OCI-LY3 (cell line): ENCODE results near the gene PIM3.

Experiments
- H2AFZ ChIP-seq: fragments of 200-600, 300-600 bp; shearing (Covaris generic); 2 replicates; pipeline ENCODE4 v1.6.0; 2014; ENCODE audit warnings: antibody characterized with exemption, low read depth, low read length
- H3K27ac ChIP-seq: fragments of 200-600, 300-600 bp; sonication (generic); 2 replicates; pipeline ENCODE4 v1.5.1; 2014; ENCODE audit warnings: mild to moderate bottlenecking, low read length, moderate library complexity, mixed read lengths
- H3K27me3 ChIP-seq: fragments of 200-600, 300-600 bp; sonication (generic); 2 replicates; pipeline ENCODE4 v1.6.1; 2014; ENCODE audit warnings: low read depth, low read length, mixed read lengths
- H3K36me3 ChIP-seq: fragments of 200-600, 300-600 bp; sonication (generic); replicated peaks from 2 replicates; pipeline ENCODE3; 2014; ENCODE audit warnings: low read depth, low read length, mixed read lengths
- H3K4me1 ChIP-seq: fragments of 300-600, 200-600 bp; sonication (generic); 2 replicates; pipeline ENCODE4 v1.6.1; 2014; ENCODE audit warnings: low read length, mixed read lengths
- H3K4me2 ChIP-seq: fragments of 200-600, 300-600 bp; sonication (generic); 2 replicates; pipeline ENCODE4 v1.6.1; 2014; ENCODE audit warnings: low read length, mixed read lengths
- H3K4me3 ChIP-seq: fragments of 300-600, 200-600 bp; sonication (generic); 2 replicates; pipeline ENCODE4 v1.5.1; 2014; ENCODE audit warnings: antibody characterized with exemption, mild to moderate bottlenecking, low read length, moderate library complexity
- H3K79me2 ChIP-seq: fragments of 300-600, 200-600 bp; shearing (Covaris generic); 2 replicates; pipeline ENCODE4 v1.6.1; 2014; ENCODE audit warnings: mild to moderate bottlenecking, low read length, mixed read lengths
- H3K9ac ChIP-seq: fragments of 300-600, 200-600 bp; shearing (Covaris generic); 2 replicates; pipeline ENCODE4 v1.6.0; 2014; ENCODE audit warnings: mild to moderate bottlenecking, low read length, moderate library complexity
- H3K9me3 ChIP-seq: fragments of 200-600, 300-600 bp; shearing (Covaris generic); 2 replicates; pipeline ENCODE4 v1.6.1; 2014; ENCODE audit warnings: low read length, mixed read lengths; ENCODE audit not compliant: insufficient read depth
- H4K20me1 ChIP-seq: fragments of 200-600, 300-600 bp; sonication (generic); 2 replicates; pipeline ENCODE4 v1.6.1; 2016; ENCODE audit warnings: low read length, mixed read lengths; ENCODE audit not compliant: insufficient read depth
- CTCF ChIP-seq: fragments of 200-600, 300-600 bp; sonication (generic); IDR thresholded peaks from 2 replicates; pipeline ENCODE4 v1.5.1; 2014; ENCODE audit warnings: antibody characterized with exemption, low read length, low read depth
- EZH2phosphoT487 ChIP-seq: fragments of 200-600 bp; shearing (Covaris generic); IDR thresholded peaks from 2 replicates; pipeline ENCODE4 v1.6.1; 2018; ENCODE audit warnings: antibody characterized with exemption, mixed run types, low read depth

The PIM3 gene

GRCh38 chr22:49941507-49942316, 18.9 kb upstream of the PIM3 start:
- no peak overlapping the region for H3K4me2 ChIP-seq
- no peaks in the 10 kb centered on the region for H3K79me2 ChIP-seq
- H3K36me3 ChIP-seq = no peaks in the 10 kb centered on the region
- H3K9ac ChIP-seq = no peak overlapping the region
- H3K27me3 ChIP-seq = 0 out of 2 replicates have a peak, but pooled peaks cover 6% of the 10 kb centered on the region
- H2AFZ ChIP-seq = no peak overlapping the region
- H3K27ac ChIP-seq = no peak overlapping the region
- H4K20me1 ChIP-seq = no peaks in the 10 kb centered on the region
- H3K4me1 ChIP-seq = peaks cover 34% of the 10 kb centered on the region
- TF ChIP-seq EZH2phosphoT487 (no peak), CTCF (no peak)
- H3K9me3 ChIP-seq = no peaks in the 10 kb centered on the region
- H3K4me3 ChIP-seq = no peak overlapping the region

- H3K79me2 ChIP-seq = no peaks in the 10 kb centered on the region
- peak overlapping the region; percentile 88; the same call in 1 of the 2 replicates for H3K4me2 ChIP-seq
- H3K36me3 ChIP-seq = no peaks in the 10 kb centered on the region
- H3K27me3 ChIP-seq = 0 out of 2 replicates have a peak, but pooled peaks cover 5% of the 10 kb centered on the region
- no peaks in the 10 kb centered on the region for H3K9me3 ChIP-seq
- H3K9ac ChIP-seq = no peak overlapping the region
- H3K4me1 ChIP-seq = peaks cover 23% of the 10 kb centered on the region
- no peak overlapping the region for H3K27ac ChIP-seq
- no peaks in the 10 kb centered on the region for H4K20me1 ChIP-seq
- no peak overlapping the region for H3K4me3 ChIP-seq
- TF ChIP-seq CTCF (no peak), EZH2phosphoT487 (no peak)
- H2AFZ ChIP-seq = no peak overlapping the region
These were observed 17.8 kb upstream of the PIM3 start for GRCh38 chr22:49942565-49943404.

- Histone ChIP-seq H3K4me1 (peaks cover 23% of the 10 kb centered on the region), H3K27me3 (no peaks in the 10 kb centered on the region), H3K27ac (no peak overlapping the region), H3K9ac (no peak overlapping the region), H3K4me2 (peak overlapping the region; percentile 88), H3K9me3 (no peaks in the 10 kb centered on the region), H2AFZ (no peak overlapping the region), H3K79me2 (no peaks in the 10 kb centered on the region), H4K20me1 (no peaks in the 10 kb centered on the region), H3K4me3 (peak overlapping the region; percentile 83; the same call in 1 of the 2 replicates), H3K36me3 (no peaks in the 10 kb centered on the region)
- no peak for TF ChIP-seq CTCF
- no peak for TF ChIP-seq EZH2phosphoT487
These were observed 17.2 kb upstream of the PIM3 start for GRCh38 chr22:49943405-49943765.
